ENCODE data around the gene HNRNPA2B1.

- TF ChIP-seq CTCF (IDR thresholded peaks at IDR 0.05) (no peak), EP300 (IDR thresholded peaks at IDR 0.05; ENCODE audit: low read depth) (no peak), POLR2A (IDR thresholded peaks at IDR 0.05) (peak; percentile 17)
These were observed 19.8 kb downstream of the HNRNPA2B1 start for GRCh38 chr7:26180792-26181198.

Data from transverse colon (tissue), 3 donors.